ENCODE data around the gene ZC3H7A.

The ZC3H7A gene

DNA sequence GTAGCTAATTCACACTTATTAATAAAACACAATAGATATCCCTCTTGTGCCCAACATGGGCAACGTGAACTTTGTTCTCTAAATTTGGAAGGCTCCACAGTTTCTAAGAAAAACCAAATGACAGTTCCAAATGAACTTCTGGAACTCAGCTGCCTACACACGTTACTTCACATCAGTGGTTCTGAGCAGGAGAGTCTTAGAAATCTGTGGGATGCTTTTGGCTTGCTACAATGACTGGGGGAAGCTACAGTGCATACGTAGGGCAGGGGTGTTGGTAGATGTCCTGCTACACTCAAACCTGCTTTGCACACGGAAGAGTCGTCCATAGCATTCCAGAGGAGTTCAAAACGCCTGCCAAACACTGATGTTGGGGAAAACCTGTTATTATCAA lies 62.4 kb downstream of the ZC3H7A start:
- DNase-seq, result no peak

DNA sequence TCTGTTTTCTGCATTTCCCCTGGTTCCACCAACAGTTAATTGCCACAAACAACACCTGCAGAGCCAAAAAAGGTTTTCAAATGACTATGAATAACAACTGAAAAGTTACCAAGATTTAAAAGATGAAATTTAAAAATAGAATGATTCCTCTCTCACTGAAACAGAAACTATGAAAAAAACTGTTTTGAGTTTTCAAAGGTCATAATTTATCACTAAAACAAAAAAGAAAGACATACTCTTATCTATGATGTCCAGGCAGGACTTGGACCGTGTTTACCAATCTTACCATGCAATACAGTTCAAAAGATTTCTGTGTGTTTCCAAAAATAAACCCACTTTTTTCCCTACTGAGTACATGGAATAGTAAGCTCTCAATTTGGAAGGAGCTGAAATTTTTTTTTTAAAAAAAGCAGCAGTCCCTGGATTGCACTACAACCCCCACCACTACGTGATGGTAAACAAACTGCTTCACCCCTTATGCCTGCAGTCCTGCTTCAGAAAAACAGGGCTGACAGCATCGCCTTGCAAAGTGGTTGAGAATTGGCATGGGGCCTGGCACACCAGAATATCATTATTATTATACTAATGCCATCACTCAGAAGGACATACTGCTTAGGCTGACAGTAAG lies 62.9 kb downstream of the ZC3H7A start:
- no peak for DNase-seq

DNA sequence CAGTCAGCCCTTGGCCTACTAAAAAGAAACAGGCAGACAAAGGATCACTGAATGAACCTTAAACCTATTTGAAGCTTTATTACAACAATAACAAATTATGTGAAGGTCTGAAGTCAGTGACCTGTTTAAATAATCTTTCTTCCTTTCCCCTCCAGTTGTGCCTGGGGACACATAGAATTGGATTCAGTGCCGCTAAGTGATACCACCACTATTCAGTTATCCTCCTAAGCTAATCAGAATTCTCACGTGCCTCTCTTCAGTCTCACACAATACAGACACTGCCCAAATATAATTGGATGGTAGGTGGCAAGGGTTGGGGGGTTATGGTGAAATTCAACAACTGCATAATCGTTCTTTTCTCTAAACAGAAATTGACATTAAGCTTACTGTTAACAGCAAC lies 65.8 kb downstream of the ZC3H7A start:
- DNase-seq, result no peak

DNA sequence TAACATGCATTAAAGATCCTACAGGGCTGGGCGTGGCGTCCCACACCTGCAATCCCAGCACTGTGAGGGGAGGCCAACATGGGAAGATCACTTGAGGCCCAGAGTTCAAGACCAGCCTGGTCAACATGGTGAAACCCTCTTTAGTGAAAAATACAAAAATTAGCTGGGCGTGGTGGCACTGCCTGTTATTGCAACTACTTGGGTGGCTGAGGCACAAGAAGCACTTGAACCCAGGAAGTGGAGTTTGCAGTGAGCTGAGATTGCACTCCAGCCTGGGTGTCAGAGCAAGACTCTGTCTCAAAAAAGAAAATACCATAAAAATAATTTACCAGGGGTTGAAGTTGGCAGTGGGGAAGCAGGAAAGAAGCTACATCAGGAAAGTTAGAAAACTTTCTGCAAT lies 67.3 kb downstream of the ZC3H7A start:
- DNase-seq, result no peak

DNA sequence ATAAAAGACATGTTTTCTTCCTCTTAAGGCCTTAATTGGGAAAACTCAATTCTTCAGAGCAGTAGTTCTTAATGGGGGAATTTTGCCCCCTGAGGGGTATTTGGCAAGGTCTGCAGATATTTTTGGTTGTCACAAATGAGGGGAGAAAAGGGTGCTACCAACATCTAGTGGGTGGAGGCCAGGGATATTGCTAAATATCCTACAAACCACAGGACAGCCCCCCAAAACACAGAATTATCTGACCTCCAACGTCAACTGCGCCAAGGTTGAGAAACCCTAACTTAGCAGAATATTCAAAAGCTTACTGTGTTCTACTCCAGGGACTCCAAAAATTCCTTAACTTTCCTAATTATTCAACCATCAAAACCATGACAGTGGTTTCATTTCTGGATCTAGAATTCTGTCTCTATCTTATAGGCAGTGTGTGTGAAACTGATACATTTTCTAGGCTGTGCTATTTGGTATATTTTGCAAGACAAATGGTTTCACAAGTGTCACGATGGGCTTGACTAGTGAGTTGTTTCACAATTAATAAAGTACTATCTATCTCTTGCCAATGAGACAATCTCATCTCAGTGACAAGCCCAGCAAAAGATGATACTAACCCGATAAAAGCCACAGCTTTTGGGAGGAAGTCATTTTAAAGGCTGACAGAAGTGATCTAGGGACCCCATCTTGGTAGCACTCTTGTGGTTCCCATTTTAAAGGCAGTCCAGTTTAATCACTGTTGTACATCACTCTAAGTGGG lies 69.1 kb downstream of the ZC3H7A start:
- DNase-seq, result no peak

DNA sequence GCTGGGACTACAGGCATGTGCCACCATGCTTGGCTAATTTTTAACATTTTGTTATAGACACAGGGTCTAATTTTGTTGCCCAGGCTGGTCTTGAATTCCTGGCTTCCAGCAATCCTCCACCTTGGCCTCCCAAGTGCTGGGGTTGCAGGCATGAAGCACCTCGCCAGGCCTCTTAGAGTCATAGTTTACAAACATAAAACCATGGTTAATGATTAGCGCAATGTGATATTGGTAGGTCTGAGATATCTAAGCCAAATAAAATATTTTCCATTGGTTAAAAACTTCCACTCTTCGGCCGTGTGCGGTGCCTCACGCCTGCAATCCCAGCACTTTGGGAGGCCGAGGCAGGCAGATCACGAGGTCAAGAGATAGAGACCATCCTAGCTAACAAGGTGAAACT lies 71.0 kb downstream of the ZC3H7A start:
- no peak for DNase-seq

DNA sequence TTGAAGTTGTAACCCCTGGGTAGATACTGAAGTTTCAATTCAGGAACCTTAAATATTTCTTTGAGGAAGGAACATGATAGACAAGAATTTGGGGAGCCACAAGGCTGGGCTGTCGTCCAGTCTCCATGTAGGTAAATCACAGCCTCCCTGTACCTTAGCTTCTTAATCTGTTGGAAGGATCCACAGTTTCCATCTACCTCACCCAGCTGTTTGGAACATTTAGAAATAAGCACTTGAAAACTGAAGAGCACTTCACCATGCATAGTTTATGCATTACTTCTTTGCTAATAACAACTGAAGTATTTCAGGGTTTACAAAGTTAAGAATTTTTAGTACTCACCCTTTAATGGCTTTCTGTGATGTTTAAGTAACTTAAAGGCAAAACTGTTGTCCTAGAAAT lies 71.6 kb downstream of the ZC3H7A start:
- no peak for DNase-seq

DNA sequence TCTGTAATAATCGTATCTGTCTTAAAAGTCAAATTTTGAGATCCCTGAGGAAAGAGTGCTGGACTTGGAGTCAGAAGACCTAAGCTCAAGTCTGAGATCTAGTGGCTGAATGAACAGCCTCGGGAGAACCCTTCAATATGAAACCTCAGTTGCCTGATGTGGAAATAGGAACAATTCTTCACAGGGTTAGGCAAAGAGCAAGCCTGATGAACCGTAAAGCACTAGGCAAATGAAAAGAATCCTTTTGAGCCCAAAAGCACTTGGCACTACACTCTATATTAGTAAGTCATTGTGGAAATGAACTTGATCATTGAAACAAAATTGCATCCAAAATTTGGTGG lies 74.6 kb downstream of the ZC3H7A start:
- DNase-seq, result no peak

DNA sequence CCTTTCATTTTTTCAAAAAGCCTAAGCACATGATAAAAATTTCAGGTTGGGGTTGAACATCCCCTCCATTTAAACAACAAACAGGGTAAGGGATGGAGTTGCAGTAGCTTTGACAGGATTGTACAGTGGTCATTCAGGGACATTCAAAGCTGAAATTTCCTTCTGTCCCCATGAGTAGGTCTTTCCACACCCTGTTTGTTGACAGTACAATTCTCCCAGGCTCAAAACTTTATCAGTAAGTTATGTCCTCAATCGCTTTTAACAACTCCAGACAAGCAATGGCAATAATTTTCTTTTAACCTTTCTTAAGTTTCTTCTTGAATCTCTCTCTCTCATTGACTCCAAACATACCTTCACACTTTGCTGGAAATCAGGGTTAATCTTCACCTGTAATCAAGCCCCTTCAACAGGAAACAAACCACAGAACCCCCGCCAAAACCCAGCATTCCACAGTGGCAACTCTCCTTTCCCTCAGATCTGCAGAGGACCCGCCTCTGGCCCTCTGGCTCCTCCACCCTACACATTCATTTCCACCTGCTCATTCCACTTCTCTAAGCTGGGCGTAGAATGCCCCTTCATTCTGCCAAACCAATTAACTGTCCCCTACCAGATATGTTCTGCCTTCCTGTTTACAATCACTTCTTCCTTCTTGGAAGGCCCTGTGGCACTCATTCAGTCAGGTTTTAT lies 75.1 kb downstream of the ZC3H7A start:
- DNase-seq, result no peak

DNA sequence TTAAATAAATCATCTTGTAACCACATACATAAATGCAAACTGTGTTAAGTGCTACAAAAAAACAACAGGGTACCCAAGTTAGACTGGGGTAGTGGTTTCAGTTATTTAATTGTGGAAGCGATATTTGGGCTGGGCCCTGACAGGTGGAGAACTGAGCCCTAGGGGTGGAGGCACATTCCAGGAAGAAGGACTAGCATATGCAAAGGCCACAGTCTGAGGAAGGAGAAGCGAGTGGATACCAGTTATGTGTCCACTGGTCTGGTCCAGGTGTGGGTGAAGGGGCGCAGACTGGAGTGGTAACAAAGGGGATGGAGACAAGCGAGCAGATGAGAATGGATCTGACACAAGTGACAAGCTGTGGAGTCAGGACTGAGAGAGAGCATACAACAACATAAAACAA lies 77.3 kb downstream of the ZC3H7A start:
- DNase-seq, result no peak

DNA sequence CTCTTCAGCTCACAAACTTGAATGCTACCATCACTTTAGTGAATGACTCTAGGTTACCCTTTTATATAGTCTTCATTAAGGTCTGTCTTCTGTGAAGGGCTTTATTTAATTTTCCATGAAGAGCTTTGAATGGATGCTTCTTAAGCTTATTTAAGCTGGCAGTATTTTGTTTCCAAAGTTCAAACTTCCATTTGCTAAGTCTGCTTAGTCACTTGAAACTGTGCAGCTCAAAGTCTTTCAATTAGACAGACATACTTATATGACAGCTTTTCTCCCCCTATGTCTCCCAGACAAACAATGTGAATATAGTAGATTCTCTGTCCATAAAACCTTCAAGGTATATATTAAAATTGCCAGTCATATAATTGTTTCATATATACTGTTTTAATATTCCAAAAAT lies 77.9 kb downstream of the ZC3H7A start:
- no peak for DNase-seq

DNA sequence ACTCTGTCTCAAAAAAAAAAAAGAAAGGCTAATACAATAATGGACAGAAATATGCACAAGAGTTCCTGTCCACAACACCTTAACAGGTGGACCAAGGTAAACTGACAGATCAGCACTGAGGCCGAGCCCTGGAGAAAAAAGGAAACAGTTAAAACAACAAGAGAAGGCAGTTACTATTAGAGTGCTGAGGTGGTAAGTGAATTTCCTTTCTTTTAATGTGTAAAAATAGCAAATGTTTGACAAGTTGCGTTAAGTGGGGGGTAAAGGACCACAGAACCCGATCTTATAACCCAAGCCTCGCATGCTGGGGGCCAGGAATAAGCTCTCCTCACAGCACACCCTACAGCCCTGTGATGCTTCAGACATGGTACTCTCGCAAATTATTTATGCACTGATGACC lies 79.2 kb downstream of the ZC3H7A start:
- no peak for DNase-seq

DNA sequence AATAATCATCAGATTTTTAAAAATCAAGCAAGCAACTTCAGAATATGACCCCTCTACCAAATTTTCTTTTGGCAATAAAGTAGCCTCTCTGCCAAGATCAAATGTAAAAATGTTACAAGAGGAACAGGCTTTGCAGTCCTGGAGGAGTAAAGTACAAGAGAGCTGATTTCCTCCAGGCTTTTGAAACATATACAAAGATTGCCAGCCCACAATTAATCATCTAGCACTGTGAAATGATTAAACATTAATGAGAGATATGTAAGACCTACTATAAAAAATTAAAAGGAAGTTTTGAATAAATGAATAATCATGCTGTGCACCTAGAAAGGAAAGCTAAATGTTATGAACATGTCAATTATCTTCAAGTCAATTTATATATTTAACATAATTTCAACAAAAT lies 80.7 kb downstream of the ZC3H7A start:
- DNase-seq, result no peak

DNA sequence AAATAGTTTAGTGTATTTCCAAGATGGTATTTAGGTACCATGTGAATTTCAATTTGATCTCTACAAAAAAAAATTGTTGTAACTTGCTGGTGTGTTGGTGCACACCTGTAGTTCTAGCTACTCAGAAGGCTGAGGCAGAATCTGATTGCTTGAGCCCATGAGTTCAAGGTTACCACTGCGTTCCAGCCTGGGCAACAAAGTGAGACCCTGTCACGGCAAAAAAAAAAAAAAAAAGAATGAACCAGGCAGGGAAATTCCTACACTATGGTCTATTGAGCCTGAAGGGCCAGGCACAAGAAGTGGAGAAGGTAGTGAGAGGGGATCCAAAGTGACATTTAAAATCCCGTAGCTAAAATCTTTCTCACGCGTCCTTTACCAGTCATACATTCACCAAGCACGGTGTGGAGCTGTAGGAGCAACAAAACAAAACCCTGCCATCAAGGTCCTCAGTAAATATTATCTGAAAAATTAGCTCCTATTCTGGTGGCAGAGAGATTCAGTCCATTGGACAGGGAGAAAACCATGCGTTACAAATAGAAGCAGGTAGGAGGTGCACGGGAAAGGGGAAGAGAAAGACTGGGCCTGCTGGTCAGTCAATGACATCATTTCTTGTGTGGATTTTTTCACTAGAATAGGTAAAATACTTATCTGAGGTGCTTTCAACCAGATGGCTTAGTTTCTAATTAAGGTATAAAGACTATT lies 81.7 kb downstream of the ZC3H7A start:
- DNase-seq, result no peak

DNA sequence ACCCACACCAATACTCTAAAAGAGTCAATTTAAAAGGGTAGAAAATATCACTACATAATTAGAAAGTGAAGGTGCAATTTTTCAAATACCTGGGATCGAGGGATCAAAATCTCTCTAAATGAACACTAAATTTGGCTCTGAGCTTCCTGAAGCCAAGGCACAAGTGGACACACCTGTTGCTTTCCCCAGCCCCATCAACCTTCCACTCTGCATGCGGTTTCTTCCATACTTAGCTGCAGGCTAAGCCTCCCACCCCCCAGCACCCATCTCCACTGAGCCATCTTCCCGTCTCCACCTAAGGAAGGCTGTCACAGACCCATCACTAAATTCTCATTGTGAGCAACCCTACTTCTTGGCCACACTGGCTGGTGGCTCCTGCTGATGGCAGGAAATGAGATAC lies 84.9 kb downstream of the ZC3H7A start:
- no peak for DNase-seq

DNA sequence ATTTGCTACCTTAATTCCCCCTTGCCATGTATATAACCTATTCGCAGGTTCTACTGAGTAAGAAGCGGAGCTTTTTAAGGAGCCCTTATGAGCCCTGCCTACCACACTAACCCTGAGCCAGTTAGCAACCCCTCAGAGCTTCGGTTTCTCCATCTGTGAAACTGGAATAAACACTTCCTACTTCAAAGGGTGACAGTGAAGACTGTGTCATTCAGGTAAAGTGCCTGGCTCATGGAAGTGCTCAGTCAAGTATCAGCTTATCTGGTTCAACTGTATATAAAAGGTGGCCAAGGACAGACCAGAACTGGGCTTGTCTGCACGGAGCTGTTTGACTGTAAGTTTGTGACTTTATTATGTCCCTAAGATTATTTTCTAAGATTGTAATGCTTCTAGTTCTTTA lies 85.4 kb downstream of the ZC3H7A start:
- DNase-seq, result no peak

DNA sequence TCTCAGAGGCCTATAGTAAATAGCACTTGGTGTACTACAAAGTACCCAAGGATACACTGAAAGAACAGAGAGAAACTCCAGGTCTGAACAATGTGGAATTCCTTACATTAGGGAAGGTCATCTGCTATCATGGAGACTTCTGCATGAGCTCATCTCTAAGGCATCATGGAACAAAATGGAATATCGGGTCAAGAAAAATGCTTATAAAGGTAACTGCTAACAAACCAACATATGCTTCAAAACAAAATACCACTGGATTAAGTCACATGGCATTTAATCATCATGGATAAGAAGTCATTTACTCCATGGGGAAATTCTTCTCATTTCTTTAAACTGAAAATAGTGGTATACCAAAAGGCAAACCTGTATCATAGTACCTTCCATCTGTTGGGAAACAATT lies 88.6 kb downstream of the ZC3H7A start:
- DNase-seq, result no peak

DNA sequence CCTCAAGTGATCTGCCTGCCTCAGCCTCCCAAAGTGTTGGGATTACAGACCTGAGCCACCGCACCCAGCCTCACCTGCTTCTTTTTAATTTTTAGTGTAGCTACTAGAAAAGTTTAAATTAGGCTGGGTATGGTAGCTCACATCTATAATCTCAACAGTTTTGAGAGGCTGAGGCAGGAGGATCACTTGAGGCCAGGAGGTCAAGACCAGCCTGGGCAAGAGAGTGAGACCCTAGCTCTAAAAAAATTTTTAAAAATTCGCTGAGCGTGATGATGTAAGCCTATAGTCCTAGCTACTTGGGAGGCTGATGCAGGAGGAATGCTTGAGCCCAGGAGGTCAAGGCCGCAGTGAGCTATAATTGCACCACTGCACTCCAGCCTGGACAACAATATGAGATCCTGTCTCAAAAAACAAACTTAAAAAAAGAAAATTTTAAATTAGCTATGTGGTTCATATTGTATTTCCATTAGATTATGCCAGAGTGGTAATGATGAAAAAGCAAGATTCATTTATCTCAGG lies 89.3 kb downstream of the ZC3H7A start:
- DNase-seq, result no peak

DNA sequence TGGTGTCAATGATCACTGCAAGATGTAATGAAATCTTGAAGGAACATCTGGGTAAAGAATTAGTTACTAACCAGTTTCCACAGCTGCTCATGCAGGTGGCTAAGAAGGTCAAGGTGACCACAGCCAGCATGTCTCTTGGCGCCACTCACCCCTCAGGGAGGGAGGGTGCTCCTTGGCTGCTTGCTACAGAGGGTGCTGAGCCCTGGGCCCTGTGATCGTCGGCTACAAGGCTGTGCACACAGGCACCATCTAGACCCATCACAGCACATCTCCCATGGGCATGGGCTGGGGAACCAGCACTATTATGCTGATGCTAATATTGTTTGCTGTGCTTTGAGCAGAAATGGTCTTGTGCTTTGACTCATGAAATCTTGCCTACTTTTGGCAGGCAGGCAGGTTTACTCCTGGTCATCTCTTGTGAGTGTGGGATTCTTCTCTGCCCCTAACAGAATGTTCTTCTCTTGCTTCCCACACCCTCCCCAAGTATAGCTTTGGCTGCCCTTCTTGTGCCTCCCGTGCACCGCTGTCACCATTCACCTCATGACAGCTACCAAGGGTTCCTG lies 90.8 kb downstream of the ZC3H7A start:
- no peak for DNase-seq

DNA sequence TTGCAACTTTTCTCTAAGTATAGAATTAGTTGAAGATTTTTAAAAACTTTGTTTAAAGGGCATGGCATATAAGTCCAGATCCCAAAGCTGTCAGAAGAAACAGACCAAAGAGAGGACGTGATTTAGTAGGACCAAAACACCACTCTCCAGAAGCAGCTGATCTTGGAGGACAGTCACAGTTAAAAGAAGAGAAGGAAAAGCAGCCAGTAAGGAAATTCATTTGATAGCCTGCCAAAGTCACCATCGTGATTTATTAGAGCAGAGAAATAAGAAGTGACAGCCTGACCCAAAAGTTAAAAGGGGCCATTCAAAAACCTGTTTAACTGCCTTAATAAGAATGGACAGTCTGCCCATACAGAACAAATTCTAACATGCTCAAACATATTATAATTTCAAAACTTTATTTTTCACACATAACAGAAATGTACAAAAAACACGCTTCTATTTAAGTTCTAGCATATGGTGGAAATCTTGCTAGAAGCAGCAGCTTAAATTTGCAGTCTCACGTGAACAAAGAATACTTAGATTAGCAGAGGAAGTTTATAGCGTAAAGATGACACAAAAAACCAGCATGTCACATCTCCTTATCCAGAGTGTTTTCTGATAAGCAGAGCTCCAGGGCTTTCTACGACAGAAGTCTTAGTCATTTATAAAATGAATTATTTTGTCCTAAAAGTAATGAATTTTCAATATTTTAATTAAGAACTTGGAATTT lies 91.6 kb downstream of the ZC3H7A start:
- DNase-seq, result no peak

Measured in NCI-H1105 (cell line).